Heart right ventricle (tissue), 16 donors: ENCODE data around the gene NPLOC4. TPM values are rescaled to one million over a fixed set of nuclear protein-coding genes. Genes with fewer than 3 reads are reported as not detected.

Experiments used
- ATAC-seq, 8 donors: fragments of 200-7000 bp; cut with Tn5 transposase; one replicate each; pipeline ENCODE4 v1.9.1; 2020; ENCODE audit warnings: mild to moderate bottlenecking in 8 of 8, moderate library complexity in 8 of 8, moderate number of reproducible peaks in 1 of 8
- DNase-seq, 2 donors: peaks; one replicate each; pipeline ENCODE4 v3.0.0-alpha.2; 2020
- H3K27ac ChIP-seq, 10 donors: fragments of 200-600 bp; sonication (generic) in 2 of 10; one replicate each; pipeline versions ENCODE4 v1.5.0 to v1.8.0; 2020 to 2022; ENCODE audit warnings: mild to moderate bottlenecking in 3 of 10
- H3K27me3 ChIP-seq, 7 donors: fragments of 200-600 bp; one replicate each; pipeline ENCODE4 v1.8.0; 2021 to 2022; ENCODE audit warnings: mild to moderate bottlenecking in 2 of 7
- H3K36me3 ChIP-seq, 9 donors: fragments of 200-600 bp; sonication (generic) in 1 of 9; one replicate each; pipeline versions ENCODE4 v1.5.0 to v1.8.0; 2020 to 2022; ENCODE audit warnings: mild to moderate bottlenecking in 2 of 9
- H3K4me1 ChIP-seq, 9 donors: fragments of 200-600 bp; sonication (generic) in 1 of 9; one replicate each; pipeline versions ENCODE4 v1.5.0 to v1.8.0; 2020 to 2022; ENCODE audit warnings: mild to moderate bottlenecking in 4 of 9
- H3K4me3 ChIP-seq, 10 donors: fragments of 200-600 bp; sonication (generic) in 2 of 10; one replicate each; pipeline versions ENCODE4 v1.5.0 to v1.8.0; 2020 to 2022; ENCODE audit warnings: mild to moderate bottlenecking in 7 of 10, moderate library complexity in 2 of 10
- H3K9me3 ChIP-seq, 11 donors: fragments of 200-600 bp in 10 of 11; sonication (generic) in 2 of 11; one replicate each; pipeline versions ENCODE4 v1.5.0 to v1.8.0; 2013 to 2022; ENCODE audit warnings: mild to moderate bottlenecking in 2 of 11, control low read depth in 1 of 11, moderate library complexity in 1 of 11
- WGBS, 2 donors: extraction: QIAGEN DNeasy Blood & Tissue Kit; methylation state at CpG; one replicate each; pipeline ENCODE4 v1.1.7; 2013; ENCODE audit warnings: inconsistent platforms in 1 of 2; 5-methylcytosine and 5-hydroxymethylcytosine counted together
- intact Hi-C, 10 donors: fragments of 100-400 bp; cut with DNase I; formaldehyde crosslinking; loops; one replicate each; pipeline versions ENCODE4 v1.11.1 to v1.14.2; 2022
- polyA plus RNA-seq, 2 donors: library from polyadenylated mRNA; stranded (reverse); fragments of 200-250 nt; gene quantifications; one replicate each; pipeline ENCODE4 v1.2.3, GENCODE V29; 2013
- total RNA-seq, 10 donors: library from RNA; stranded (reverse); fragmentation: NEBNext Ultra II Directional in 3 of 10; extraction: Animal tissue kit (Norgen Biotek cat#: 25700) in 3 of 10; gene quantifications; one replicate each; pipeline versions ENCODE4 v1.2.1 to v1.2.4, GENCODE V29; 2021 to 2023
- TF ChIP-seq, protein P1 (sequence below), 9 donors: fragments of 200-600 bp; sonication (generic) in 2 of 9; IDR thresholded peaks; one replicate each; pipeline versions ENCODE4 v1.5.0 to v1.8.0; 2021 to 2022; ENCODE audit warnings: antibody characterized with exemption in 9 of 9, mild to moderate bottlenecking in 5 of 9, moderate library complexity in 1 of 9
- donor health status: Arrhythmogenic right ventricular cardiomyopathy.
- donor health status: ischemic (EF 13 %, LVEDD 7.1; RV severe dilation, severe dysfunction).
- donor health status: healthy with polysubstance abuse.
- donor health status: DM: no; HTN: yes; CAD: no.
- donor health status: DM: no; HTN: no; CAD: no.
- donor health status: ischemic (EF 25% LVEDD 6.9; RV normal size, moderate dysfunction).
- donor health status: ischemic (EF 25% LVEDD 5.7; RV mildly dilated, moderate dysfunction).
- donor health status: healthy.
- donor health status: DM: yes; HTN: yes; CAD: no.
- donor health status: Ischemic cardiomyopathy.
- donor health status: ischemic (EF 35%, LVEDD 5.7; RV mildly dilated, moderate dysfunction).
- donor health status: nonischemic (EF 11% LVEDD 7.7; RV severe dilation, severe dysfunction).
- donor health status: DM: yes; HTN: yes; CAD: no.
- donor health status: PGD.
- donor health status: ischemic (EF 29% LVEDD 5.4; RV normal size, mild dysfunction).
- donor health status: nonischemic (EF 23%, LVEDD 6.1; RV moderate dilation, normal function).

Gene NPLOC4
- total and polyA plus RNA-seq, 12 donors = 30.7 to 115 (median 95.2) TPM

DNA sequence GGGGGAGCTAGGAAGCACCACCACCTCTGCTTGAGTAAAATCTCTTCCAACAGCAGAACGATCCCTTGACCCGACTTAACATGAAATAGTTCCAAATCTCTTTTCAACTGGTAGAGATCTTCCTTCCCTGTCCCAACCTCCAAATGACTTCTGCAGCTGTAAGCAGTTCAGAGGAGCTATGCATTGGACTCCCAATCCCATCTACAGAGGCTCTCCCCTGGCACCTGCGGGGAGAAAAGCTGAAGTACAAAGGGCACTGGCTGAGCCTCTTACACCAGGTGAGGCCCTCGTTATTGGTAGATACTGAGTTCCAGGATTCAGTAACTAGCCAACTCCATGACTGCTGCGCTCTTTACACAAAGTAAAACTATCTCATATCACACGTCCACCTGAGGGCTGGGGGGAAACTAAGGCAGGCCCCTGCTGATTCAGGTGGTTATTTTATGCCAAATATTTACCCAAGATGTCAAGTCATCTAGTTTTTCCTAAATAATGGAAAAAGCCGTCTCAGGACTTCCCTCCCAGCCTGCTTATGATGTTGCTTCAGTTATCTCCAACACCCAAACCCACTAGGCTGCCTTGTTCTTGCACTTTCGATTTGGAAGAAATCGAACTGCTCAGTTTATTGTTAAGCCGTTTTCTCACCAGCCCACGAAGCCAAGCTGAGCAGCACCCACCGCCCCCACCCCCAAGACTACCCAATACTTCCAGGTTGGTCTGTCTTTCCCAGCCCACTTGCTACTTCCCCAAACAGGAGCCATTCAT is 127.5 kb downstream of the NPLOC4 start:
- intact Hi-C loops = no loop called here
- Histone ChIP-seq H3K27me3 (no peaks in the 10 kb centered on the region), H3K4me1 (peaks cover 0 to 38% (median 24%) of the 10 kb centered on the region in 9 donors), H3K4me3 (peak overlapping the region; percentile 73 to 99 (median 94)), H3K27ac (peak overlapping the region in 8 of 10 donors; percentile 26 to 100 (median 100)), H3K36me3 (peaks cover 8 to 47% (median 34%) of the 10 kb centered on the region in 9 donors), H3K9me3 (peaks cover 0 to 5% (median 0%) of the 10 kb centered on the region in 11 donors)
- TF ChIP-seq, protein P1, sequence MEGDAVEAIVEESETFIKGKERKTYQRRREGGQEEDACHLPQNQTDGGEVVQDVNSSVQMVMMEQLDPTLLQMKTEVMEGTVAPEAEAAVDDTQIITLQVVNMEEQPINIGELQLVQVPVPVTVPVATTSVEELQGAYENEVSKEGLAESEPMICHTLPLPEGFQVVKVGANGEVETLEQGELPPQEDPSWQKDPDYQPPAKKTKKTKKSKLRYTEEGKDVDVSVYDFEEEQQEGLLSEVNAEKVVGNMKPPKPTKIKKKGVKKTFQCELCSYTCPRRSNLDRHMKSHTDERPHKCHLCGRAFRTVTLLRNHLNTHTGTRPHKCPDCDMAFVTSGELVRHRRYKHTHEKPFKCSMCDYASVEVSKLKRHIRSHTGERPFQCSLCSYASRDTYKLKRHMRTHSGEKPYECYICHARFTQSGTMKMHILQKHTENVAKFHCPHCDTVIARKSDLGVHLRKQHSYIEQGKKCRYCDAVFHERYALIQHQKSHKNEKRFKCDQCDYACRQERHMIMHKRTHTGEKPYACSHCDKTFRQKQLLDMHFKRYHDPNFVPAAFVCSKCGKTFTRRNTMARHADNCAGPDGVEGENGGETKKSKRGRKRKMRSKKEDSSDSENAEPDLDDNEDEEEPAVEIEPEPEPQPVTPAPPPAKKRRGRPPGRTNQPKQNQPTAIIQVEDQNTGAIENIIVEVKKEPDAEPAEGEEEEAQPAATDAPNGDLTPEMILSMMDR (IDR thresholded peaks at IDR 0.05) = no peak
- ATAC-seq = no peak
- 11 to 13% methylated on average over 12 of the region's 12 CpGs for WGBS, 2 donors
- no peak for DNase-seq

DNA sequence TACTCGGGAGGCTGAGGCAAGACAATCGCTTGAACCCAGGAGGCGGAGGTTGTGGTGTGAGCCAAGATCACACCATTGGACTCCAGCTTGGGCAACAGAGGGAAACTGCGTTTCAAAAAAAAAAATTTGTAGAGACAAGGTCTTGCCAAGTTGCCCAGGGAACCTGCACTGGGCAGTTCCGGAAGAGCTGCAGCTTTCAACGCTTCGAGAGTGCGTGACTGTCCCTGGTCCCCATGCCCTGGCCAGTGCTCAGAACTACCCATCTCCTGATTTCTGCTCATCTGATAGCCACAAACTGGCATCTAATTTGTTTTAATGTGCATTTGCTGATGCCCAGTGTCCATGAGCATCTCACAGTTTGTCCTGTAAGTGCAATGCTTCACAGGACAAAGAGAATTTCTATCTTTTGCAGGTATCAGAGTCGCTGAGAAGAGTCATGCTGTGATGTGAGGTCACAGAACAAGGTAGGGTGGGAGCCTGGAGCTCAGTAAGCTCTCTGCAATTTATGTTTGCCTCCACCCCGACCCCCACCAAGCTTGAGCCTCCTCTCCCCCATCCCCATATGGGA is 128.2 kb downstream of the NPLOC4 start:
- H3K27ac ChIP-seq = peak overlapping the region in 7 of 10 donors; percentile 26 to 100 (median 100)
- H3K4me3 ChIP-seq = peak overlapping the region; percentile 73 to 99 (median 94)
- ATAC-seq (peak in 1 of 8 donors; percentile 14), DNase-seq (no peak)
- TF ChIP-seq, protein P1 (IDR thresholded peaks at IDR 0.05) = no peak
- H3K4me1 ChIP-seq = peaks cover 0 to 31% (median 18%) of the 10 kb centered on the region in 9 donors
- H3K36me3 ChIP-seq = peaks cover 8 to 47% (median 34%) of the 10 kb centered on the region in 9 donors
- 43 to 53% methylated on average over 10 of the region's 10 CpGs for WGBS, 2 donors
- peaks cover 0 to 5% (median 0%) of the 10 kb centered on the region in 11 donors for H3K9me3 ChIP-seq
- no peaks in the 10 kb centered on the region for H3K27me3 ChIP-seq
- intact Hi-C loops = no loop called here

Other genes starting within 250 kb of the NPLOC4 start
- 10 to 100 TPM in 2 of 10 donors, 1 to 10 TPM in 8; 6.3 to 11.1 (median 9.2) TPM for gene BAHCC1, start 241.7 kb downstream of the NPLOC4 start, total RNA-seq
- gene BAHCC1, start 241.7 kb downstream of the NPLOC4 start, polyA plus RNA-seq = 10 to 100 TPM in 1 of 2 donors, 1 to 10 TPM in 1; 4.8 to 13.1 TPM
- 100 to 1,000 TPM; 298 to 959 (median 345) TPM for gene ACTG1, start 124.3 kb downstream of the NPLOC4 start, total RNA-seq
- 1,000 to 10,000 TPM in 1 of 2 donors, 100 to 1,000 TPM in 1; 290 to 1,180 TPM for gene ACTG1, start 124.3 kb downstream of the NPLOC4 start, polyA plus RNA-seq
- 1 to 10 TPM in 1 of 10 donors, under 1 TPM in 7, not detected in 2; 0.28 to 1.3 (median 0.45) TPM for gene FSCN2, start 108.7 kb downstream of the NPLOC4 start, total RNA-seq
- under 1 TPM; 0.14 to 0.95 TPM for gene FSCN2, start 108.7 kb downstream of the NPLOC4 start, polyA plus RNA-seq
- gene FAAP100, start 84.8 kb downstream of the NPLOC4 start, total RNA-seq = 10 to 100 TPM in 8 of 10 donors, 1 to 10 TPM in 2; 8.7 to 17.2 (median 10.7) TPM
- 10 to 100 TPM; 16.5 to 30.6 TPM for gene FAAP100, start 84.8 kb downstream of the NPLOC4 start, polyA plus RNA-seq
- gene TSPAN10, start 84 bp upstream of the NPLOC4 start, total RNA-seq = under 1 TPM; 0.12 to 0.57 (median 0.27) TPM
- under 1 TPM; 0.22 to 0.26 TPM for gene TSPAN10, start 84 bp upstream of the NPLOC4 start, polyA plus RNA-seq
- 1 to 10 TPM in 1 of 10 donors, under 1 TPM in 1, not detected in 8; 0.38 to 1.3 TPM for gene PDE6G, start 19.4 kb upstream of the NPLOC4 start, total RNA-seq
- 1 to 10 TPM in 1 of 2 donors, not detected in 1; 1.3 TPM for gene PDE6G, start 19.4 kb upstream of the NPLOC4 start, polyA plus RNA-seq
- 10 to 100 TPM; 12.6 to 21.6 (median 17.9) TPM for gene OXLD1, start 29.5 kb upstream of the NPLOC4 start, total RNA-seq
- 10 to 100 TPM; 36.0 to 51.8 TPM for gene OXLD1, start 29.5 kb upstream of the NPLOC4 start, polyA plus RNA-seq
- gene CCDC137, start 29.6 kb upstream of the NPLOC4 start, total RNA-seq = 1 to 10 TPM; 3.4 to 9.7 (median 5.4) TPM
- 10 to 100 TPM; 11.3 to 14.4 TPM for gene CCDC137, start 29.6 kb upstream of the NPLOC4 start, polyA plus RNA-seq
- gene ARL16, start 46.7 kb upstream of the NPLOC4 start, total RNA-seq = 10 to 100 TPM; 11.1 to 19.1 (median 15.7) TPM
- 10 to 100 TPM; 29.1 to 41.2 TPM for gene ARL16, start 46.7 kb upstream of the NPLOC4 start, polyA plus RNA-seq
- gene HGS, start 46.9 kb upstream of the NPLOC4 start, total RNA-seq = 10 to 100 TPM; 33.1 to 53.7 (median 37.8) TPM
- gene HGS, start 46.9 kb upstream of the NPLOC4 start, polyA plus RNA-seq = 100 to 1,000 TPM in 1 of 2 donors, 10 to 100 TPM in 1; 83.0 to 102 TPM
- gene MRPL12, start 66.3 kb upstream of the NPLOC4 start, total RNA-seq = 100 to 1,000 TPM; 105 to 216 (median 134) TPM
- gene MRPL12, start 66.3 kb upstream of the NPLOC4 start, polyA plus RNA-seq = 100 to 1,000 TPM; 409 to 533 TPM
- 10 to 100 TPM in 2 of 10 donors, 1 to 10 TPM in 8; 6.7 to 10.5 (median 9.1) TPM for gene SLC25A10, start 75.2 kb upstream of the NPLOC4 start, total RNA-seq
- 10 to 100 TPM; 11.7 to 14.6 TPM for gene SLC25A10, start 75.2 kb upstream of the NPLOC4 start, polyA plus RNA-seq
- gene GCGR, start 167.0 kb upstream of the NPLOC4 start, total RNA-seq = not detected
- under 1 TPM in 1 of 2 donors, not detected in 1; 0.03 TPM for gene GCGR, start 167.0 kb upstream of the NPLOC4 start, polyA plus RNA-seq
- gene MCRIP1, start 196.2 kb upstream of the NPLOC4 start, total RNA-seq = 100 to 1,000 TPM in 2 of 10 donors, 10 to 100 TPM in 8; 75.1 to 105 (median 88.8) TPM
- 100 to 1,000 TPM; 199 to 239 TPM for gene MCRIP1, start 196.2 kb upstream of the NPLOC4 start, polyA plus RNA-seq
- gene PPP1R27, start 197.9 kb upstream of the NPLOC4 start, total RNA-seq = under 1 TPM in 1 of 10 donors, not detected in 9; 0.31 TPM
- under 1 TPM in 1 of 2 donors, not detected in 1; 0.14 TPM for gene PPP1R27, start 197.9 kb upstream of the NPLOC4 start, polyA plus RNA-seq
- 100 to 1,000 TPM; 244 to 801 (median 332) TPM for gene P4HB, start 223.4 kb upstream of the NPLOC4 start, total RNA-seq
- 100 to 1,000 TPM; 284 to 536 TPM for gene P4HB, start 223.4 kb upstream of the NPLOC4 start, polyA plus RNA-seq
- gene ARHGDIA, start 234.2 kb upstream of the NPLOC4 start, total RNA-seq = 100 to 1,000 TPM in 7 of 10 donors, 10 to 100 TPM in 3; 89.9 to 263 (median 110) TPM
- 100 to 1,000 TPM in 1 of 2 donors, 10 to 100 TPM in 1; 97.2 to 251 TPM for gene ARHGDIA, start 234.2 kb upstream of the NPLOC4 start, polyA plus RNA-seq